Measurements from ENCODE around the gene DENND1A.

- TF ChIP-seq CTCF (IDR thresholded peaks at IDR 0.05) = no peak
- no peak for TF ChIP-seq POLR2AphosphoS5 (IDR thresholded peaks at IDR 0.05)
- no peak for TF ChIP-seq POLR2A (IDR thresholded peaks at IDR 0.05)
These were observed 542.2 kb downstream of the DENND1A start for GRCh38 chr9:123387686-123388085.
